Liver (tissue), 9 donors: ENCODE results near the gene SPATA16. TPM values are rescaled to one million over a fixed set of nuclear protein-coding genes. Genes with fewer than 3 reads are reported as not detected.

Source experiments
- DNase-seq: peaks from one replicate; pipeline ENCODE4 v3.0.0-alpha.2; 2017; ENCODE audit warnings: low spot score
- H3K27ac ChIP-seq, 2 donors: one replicate each; pipeline ENCODE4 v1.7.0; 2013; ENCODE audit warnings: inconsistent platforms in 2 of 2, low read length in 2 of 2, control low read depth in 1 of 2, low read depth in 1 of 2, mild to moderate bottlenecking in 1 of 2
- H3K27me3 ChIP-seq, 4 donors: one replicate each; pipeline versions ENCODE4 v1.6.1 to v1.7.0; 2013; ENCODE audit warnings: low read length in 3 of 4, inconsistent platforms in 1 of 4, mild to moderate bottlenecking in 1 of 4, moderate library complexity in 1 of 4; ENCODE audit not compliant: control insufficient read depth in 4 of 4, insufficient read depth in 4 of 4
- H3K36me3 ChIP-seq, 4 donors: one replicate each; pipeline versions ENCODE4 v1.6.1 to v1.7.0; 2013; ENCODE audit warnings: low read length in 3 of 4, mild to moderate bottlenecking in 3 of 4, low read depth in 1 of 4, moderate library complexity in 1 of 4; ENCODE audit not compliant: control insufficient read depth in 4 of 4, insufficient read depth in 3 of 4
- H3K4me1 ChIP-seq, 4 donors: one replicate each; pipeline versions ENCODE4 v1.6.1 to v1.7.0; 2013; ENCODE audit warnings: low read length in 3 of 4, mild to moderate bottlenecking in 3 of 4, moderate library complexity in 1 of 4; ENCODE audit not compliant: control insufficient read depth in 4 of 4, insufficient read depth in 4 of 4
- H3K4me3 ChIP-seq, 3 donors: one replicate each; pipeline versions ENCODE4 v1.6.1 to v1.7.0; 2013; ENCODE audit warnings: low read length in 3 of 3, control low read depth in 1 of 3, low read depth in 1 of 3, mild to moderate bottlenecking in 1 of 3
- H3K9ac ChIP-seq, 2 donors: one replicate each; pipeline ENCODE4 v1.7.0; 2013; ENCODE audit warnings: low read length in 2 of 2, mild to moderate bottlenecking in 2 of 2, moderate library complexity in 2 of 2, control low read depth in 1 of 2, low read depth in 1 of 2
- H3K9me3 ChIP-seq, 4 donors: one replicate each; pipeline versions ENCODE4 v1.6.1 to v1.7.0; 2013; ENCODE audit warnings: low read length in 3 of 4; ENCODE audit not compliant: control insufficient read depth in 4 of 4
- ATF3 ChIP-seq: IDR thresholded peaks from 2 replicates; pipeline ENCODE4 v1.6.1; 2016; ENCODE audit warnings: antibody characterized with exemption
- CTCF ChIP-seq: fragments of 150-350 bp; IDR thresholded peaks from 2 replicates; pipeline ENCODE4 v1.5.1; 2017; ENCODE audit warnings: improper control_type of control experiment, low read depth, low read length; ENCODE audit not compliant: missing input control
- EGR1 ChIP-seq, 2 donors: IDR thresholded peaks; 2 replicates each; pipeline ENCODE4 v1.6.1; 2016 to 2018; ENCODE audit warnings: antibody characterized with exemption in 2 of 2, low read depth in 2 of 2
- FOXA1 ChIP-seq: IDR thresholded peaks from 2 replicates; pipeline ENCODE4 v1.6.1; 2016; ENCODE audit warnings: antibody characterized with exemption
- GABPA ChIP-seq, 2 donors: IDR thresholded peaks in 1 of 2; conservative IDR thresholded peaks in 1 of 2; 2 replicates each; pipeline ENCODE4 v1.6.1; 2016; ENCODE audit warnings: antibody characterized with exemption in 2 of 2, mild to moderate bottlenecking in 1 of 2, moderate library complexity in 1 of 2
- HNF4A ChIP-seq, 2 donors: conservative IDR thresholded peaks; 2 replicates each; pipeline ENCODE4 v1.6.1; 2016; ENCODE audit warnings: antibody characterized with exemption in 2 of 2, mild to moderate bottlenecking in 2 of 2
- NR2F2 ChIP-seq: IDR thresholded peaks from 2 replicates; pipeline ENCODE4 v1.6.1; 2016; ENCODE audit warnings: antibody characterized with exemption
- REST ChIP-seq: IDR thresholded peaks from 2 replicates; pipeline ENCODE4 v1.6.1; 2016; ENCODE audit warnings: antibody characterized with exemption, mild to moderate bottlenecking
- SP1 ChIP-seq: IDR thresholded peaks from 2 replicates; pipeline ENCODE4 v1.6.1; 2018; ENCODE audit warnings: antibody characterized with exemption, mild to moderate bottlenecking
- TAF1 ChIP-seq: conservative IDR thresholded peaks from 2 replicates; pipeline ENCODE4 v1.6.1; 2016; ENCODE audit warnings: antibody characterized with exemption, mild to moderate bottlenecking
- WGBS: extraction: QIAGEN DNeasy Blood & Tissue Kit; methylation state at CpG from one replicate; pipeline ENCODE4 v1.1.7; 2013; 5-methylcytosine and 5-hydroxymethylcytosine counted together
- polyA plus RNA-seq, 2 donors: library from polyadenylated mRNA; stranded (reverse) in 1 of 2; unstranded in 1 of 2; fragments of 200-250 nt in 1 of 2; fragments of >200 nt in 1 of 2; fragmentation: Nextera tagmentation in 1 of 2; extraction: Ambion mirVana in 1 of 2; gene quantifications; one replicate each; pipeline versions ENCODE4 v1.2.1 to v1.2.3, GENCODE V29; 2013 to 2015
- total RNA-seq, 2 donors: library from RNA; depleted of rRNA; stranded (reverse); fragments of >200 nt; gene quantifications; one replicate each; pipeline ENCODE4 v1.2.3, GENCODE V29; 2014
- donor health status: healthy.
- donor health status: healthy.
- donor health status: healthy.
- donor health status: healthy.
- donor health status: healthy.

The SPATA16 gene
- total and polyA plus RNA-seq, 4 donors = not detected

DNA sequence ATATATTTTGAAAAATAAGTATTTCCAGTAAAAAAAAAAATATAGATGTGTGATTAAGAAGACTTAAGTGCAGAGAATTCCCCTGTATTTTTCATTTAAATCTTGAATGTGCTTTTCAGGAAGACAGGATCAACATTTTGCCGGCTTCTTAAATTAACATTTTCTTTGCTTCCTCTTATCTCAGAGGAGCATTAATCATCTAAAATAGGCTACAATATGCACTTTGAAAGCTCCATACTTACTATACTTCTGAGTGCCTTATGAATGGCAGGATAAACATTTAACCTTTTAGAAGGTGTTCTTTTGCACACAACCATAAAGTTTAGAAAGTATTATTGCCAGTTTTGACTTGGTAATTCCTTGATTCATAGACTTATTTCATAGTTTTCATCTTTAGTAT lies 226.2 kb downstream of the SPATA16 start:
- H3K36me3 ChIP-seq = no peaks in the 10 kb centered on the region
- H3K9me3 ChIP-seq = no peaks in the 10 kb centered on the region
- no peaks in the 10 kb centered on the region for H3K27me3 ChIP-seq
- no peak for DNase-seq
- no peak overlapping the region for H3K27ac ChIP-seq
- no peaks in the 10 kb centered on the region for H3K4me1 ChIP-seq
- no peak overlapping the region for H3K4me3 ChIP-seq
- TF ChIP-seq NR2F2 (no peak), CTCF (no peak)
- WGBS = 39% methylated on average over 1 of the region's 1 CpG
- H3K9ac ChIP-seq = no peak overlapping the region

GRCh38 chr3:172913911-172914655 lies 227.0 kb downstream of the SPATA16 start:
- no peaks in the 10 kb centered on the region for H3K4me1 ChIP-seq
- DNase-seq = no peak
- no peak overlapping the region for H3K9ac ChIP-seq
- no peaks in the 10 kb centered on the region for H3K27me3 ChIP-seq
- TF ChIP-seq FOXA1 (no peak), GABPA (IDR thresholded peaks at IDR 0.05 in 1 of 2, conservative IDR thresholded peaks at IDR 0.05 in 1 of 2) (no peak), SP1 (no peak), NR2F2 (no peak), HNF4A (conservative IDR thresholded peaks at IDR 0.05) (peak in 1 of 2 donors; percentile 9), EGR1 (IDR thresholded peaks at IDR 0.05; ENCODE audit: low read depth in 2 of 2) (no peak), TAF1 (no peak), REST (no peak)
- no peaks in the 10 kb centered on the region for H3K9me3 ChIP-seq
- no peaks in the 10 kb centered on the region for H3K36me3 ChIP-seq
- H3K4me3 ChIP-seq = no peak overlapping the region
- WGBS = 42% methylated on average over 5 of the region's 5 CpGs
- no peak overlapping the region for H3K27ac ChIP-seq

GRCh38 chr3:172911142-172911541 lies 229.9 kb downstream of the SPATA16 start:
- Histone ChIP-seq H3K36me3 (no peaks in the 10 kb centered on the region), H3K27me3 (no peaks in the 10 kb centered on the region), H3K4me1 (no peaks in the 10 kb centered on the region), H3K9me3 (no peaks in the 10 kb centered on the region), H3K4me3 (no peak overlapping the region), H3K9ac (no peak overlapping the region), H3K27ac (no peak overlapping the region)
- WGBS = 95% methylated on average over 3 of the region's 3 CpGs
- DNase-seq = no peak
- TF ChIP-seq TAF1 (no peak), ATF3 (no peak)
